Body of pancreas (tissue), 4 donors: Measurements from ENCODE around the gene IFI30. TPM values are rescaled to one million over a fixed set of nuclear protein-coding genes. Genes with fewer than 3 reads are reported as not detected.

Experiments
- ATAC-seq: fragments of 150-250 bp; one replicate; pipeline ENCODE4 v1.9.1; 2016
- DNase-seq, 4 donors: peaks; one replicate each; pipeline ENCODE4 v3.0.0-alpha.2; 2019
- H3K27ac ChIP-seq, 4 donors: fragments of 200-600 bp; sonication (generic); 1 replicate in 3 of 4; 2 replicates in 1 of 4; pipeline versions ENCODE4 v1.5.1 to v1.6.1; 2016 to 2019; ENCODE audit warnings: mild to moderate bottlenecking in 1 of 4, mixed read lengths in 1 of 4, moderate library complexity in 1 of 4
- H3K27me3 ChIP-seq, 2 donors: fragments of 200-600 bp; sonication (generic); one replicate each; pipeline ENCODE4 v1.6.0; 2016; ENCODE audit warnings: mild to moderate bottlenecking in 1 of 2
- H3K36me3 ChIP-seq, 2 donors: fragments of 200-600 bp; sonication (generic); replicated peaks in 1 of 2; 2 replicates each; pipeline ENCODE4 v1.5.1; 2016; ENCODE audit warnings: low read depth in 2 of 2; ENCODE audit not compliant: insufficient read depth in 1 of 2
- H3K4me1 ChIP-seq: fragments of 200-600 bp; sonication (generic); one replicate; pipeline ENCODE4 v1.6.0; 2016
- H3K4me3 ChIP-seq, 2 donors: fragments of 200-600 bp; sonication (generic); 1 replicate in 1 of 2; 2 replicates in 1 of 2; pipeline ENCODE4 v1.5.1; 2016 to 2019
- H3K9me3 ChIP-seq, 3 donors: fragments of 200-600 bp; sonication (generic); 1 replicate in 2 of 3; 2 replicates in 1 of 3; pipeline ENCODE4 v1.5.1; 2016
- POLR2A ChIP-seq, 3 donors: fragments of 450-650 bp; IDR thresholded peaks; one replicate each; pipeline ENCODE4 v1.6.1; 2016; ENCODE audit warnings: antibody characterized with exemption in 3 of 3, mild to moderate bottlenecking in 2 of 3
- WGBS, 2 donors: methylation state at CpG; one replicate each; pipeline ENCODE4 v1.1.5; 2017; 5-methylcytosine and 5-hydroxymethylcytosine counted together
- intact Hi-C: fragments of 100-400 bp; cut with DNase I; formaldehyde crosslinking; loops from one replicate; pipeline ENCODE4 v1.15.1; 2023
- total RNA-seq, 2 donors: library from RNA; depleted of rRNA; stranded (reverse); fragments of >200 nt; gene quantifications; one replicate each; pipeline ENCODE4 v1.1.0, GENCODE V29; 2016
- TF ChIP-seq, protein P1 (sequence below), 7 experiments: fragments of 450-650 bp in 4 of 7; fragments of 200-600 bp in 3 of 7; sonication (generic) in 3 of 7; IDR thresholded peaks; one replicate each; pipeline ENCODE4 v1.5.1; 2016 to 2019; ENCODE audit warnings: antibody characterized with exemption in 7 of 7

The IFI30 gene
- 10 to 100 TPM; 30.3 to 32.9 TPM for total RNA-seq

DNA sequence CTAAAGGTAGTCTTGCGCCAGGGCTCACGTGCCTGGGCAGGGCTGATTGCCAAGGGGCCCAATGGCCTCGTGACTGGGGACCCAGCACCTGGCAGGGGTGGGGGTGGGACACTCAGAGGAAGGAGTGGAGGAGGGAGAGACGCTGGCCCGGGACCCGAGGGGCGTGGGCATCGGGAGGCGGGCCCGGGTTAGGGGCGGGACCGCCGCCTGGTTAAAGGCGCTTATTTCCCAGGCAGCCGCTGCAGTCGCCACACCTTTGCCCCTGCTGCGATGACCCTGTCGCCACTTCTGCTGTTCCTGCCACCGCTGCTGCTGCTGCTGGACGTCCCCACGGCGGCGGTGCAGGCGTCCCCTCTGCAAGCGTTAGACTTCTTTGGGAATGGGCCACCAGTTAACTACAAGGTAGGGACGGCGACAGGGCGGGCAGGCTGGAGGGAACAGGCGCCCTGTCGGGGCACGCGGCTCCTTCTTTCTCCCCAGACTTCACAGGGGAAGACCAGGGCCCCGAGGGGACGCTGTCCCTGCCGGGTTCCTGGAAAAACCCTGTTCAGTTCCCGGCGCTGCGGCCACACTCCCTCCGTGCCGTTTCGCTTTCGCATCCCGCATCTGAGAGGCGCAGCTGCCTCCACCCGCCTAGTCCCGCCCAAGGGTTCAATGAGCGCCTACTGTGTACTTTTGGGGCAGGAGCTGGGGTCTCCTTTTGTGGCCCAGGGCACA, at the start of gene IFI30:
Gene IFI30 (plus strand): TSS at position 242 of the 717 bp plus-strand sequence. CDS start 29 bp downstream, at position 271.
- Histone ChIP-seq H3K27me3 (no peaks in the 10 kb centered on the region), H3K9me3 (no peaks in the 10 kb centered on the region), H3K4me3 (peak within 1 kb of the TSS; percentile 26 to 55), H3K4me1 (peaks cover 25% of the 10 kb centered on the region), H3K27ac (peak within 1 kb of the TSS; percentile 60 to 88 (median 79)), H3K36me3 (no peaks in the 10 kb centered on the region)
- ATAC-seq: peak; percentile 88
- intact Hi-C loops: no loop called here
- WGBS, 2 donors: 0% methylated on average over 5 to 47 of the region's 47 CpGs
- DNase-seq: peak; percentile 87 to 96 (median 94)
- TF ChIP-seq POLR2A (IDR thresholded peaks at IDR 0.05): peak; percentile 88 to 95 (median 88)
- TF ChIP-seq, protein P1, sequence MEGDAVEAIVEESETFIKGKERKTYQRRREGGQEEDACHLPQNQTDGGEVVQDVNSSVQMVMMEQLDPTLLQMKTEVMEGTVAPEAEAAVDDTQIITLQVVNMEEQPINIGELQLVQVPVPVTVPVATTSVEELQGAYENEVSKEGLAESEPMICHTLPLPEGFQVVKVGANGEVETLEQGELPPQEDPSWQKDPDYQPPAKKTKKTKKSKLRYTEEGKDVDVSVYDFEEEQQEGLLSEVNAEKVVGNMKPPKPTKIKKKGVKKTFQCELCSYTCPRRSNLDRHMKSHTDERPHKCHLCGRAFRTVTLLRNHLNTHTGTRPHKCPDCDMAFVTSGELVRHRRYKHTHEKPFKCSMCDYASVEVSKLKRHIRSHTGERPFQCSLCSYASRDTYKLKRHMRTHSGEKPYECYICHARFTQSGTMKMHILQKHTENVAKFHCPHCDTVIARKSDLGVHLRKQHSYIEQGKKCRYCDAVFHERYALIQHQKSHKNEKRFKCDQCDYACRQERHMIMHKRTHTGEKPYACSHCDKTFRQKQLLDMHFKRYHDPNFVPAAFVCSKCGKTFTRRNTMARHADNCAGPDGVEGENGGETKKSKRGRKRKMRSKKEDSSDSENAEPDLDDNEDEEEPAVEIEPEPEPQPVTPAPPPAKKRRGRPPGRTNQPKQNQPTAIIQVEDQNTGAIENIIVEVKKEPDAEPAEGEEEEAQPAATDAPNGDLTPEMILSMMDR (IDR thresholded peaks at IDR 0.05): no peak

DNA sequence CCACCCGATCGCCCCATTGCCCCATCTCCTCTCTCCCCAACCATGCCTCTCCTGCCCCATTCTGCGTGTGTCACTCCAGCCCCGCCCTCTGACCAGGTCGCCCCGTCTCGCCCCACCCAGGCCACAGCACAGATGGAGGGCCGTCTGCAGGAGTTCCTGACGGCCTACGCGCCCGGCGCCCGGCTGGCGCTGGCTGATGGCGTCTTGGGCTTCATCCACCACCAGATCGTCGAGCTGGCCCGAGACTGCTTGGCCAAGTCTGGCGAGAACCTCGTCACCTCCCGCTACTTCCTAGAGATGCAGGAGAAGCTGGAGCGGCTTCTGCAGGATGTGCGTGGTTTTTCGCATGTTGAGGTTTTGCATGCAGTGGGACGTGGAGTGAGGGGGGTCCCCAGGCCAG, 49.8 kb upstream of the IFI30 start:
- ATAC-seq (no peak), DNase-seq (no peak)
- no peak for TF ChIP-seq POLR2A (IDR thresholded peaks at IDR 0.05)
- TF ChIP-seq, protein P1 (IDR thresholded peaks at IDR 0.05): no peak
- no peaks in the 10 kb centered on the region for H3K9me3 ChIP-seq
- H3K27me3 ChIP-seq: no peaks in the 10 kb centered on the region
- H3K4me3 ChIP-seq: no peak overlapping the region
- 86 to 94% methylated on average over 11 to 25 of the region's 26 CpGs for WGBS, 2 donors
- H3K27ac ChIP-seq: peak overlapping the region in 1 of 4 donors; percentile 33
- intact Hi-C loops: no loop called here
- H3K4me1 ChIP-seq: peaks cover 10% of the 10 kb centered on the region
- H3K36me3 ChIP-seq: peaks cover 0 to 30% of the 10 kb centered on the region in 2 donors

DNA sequence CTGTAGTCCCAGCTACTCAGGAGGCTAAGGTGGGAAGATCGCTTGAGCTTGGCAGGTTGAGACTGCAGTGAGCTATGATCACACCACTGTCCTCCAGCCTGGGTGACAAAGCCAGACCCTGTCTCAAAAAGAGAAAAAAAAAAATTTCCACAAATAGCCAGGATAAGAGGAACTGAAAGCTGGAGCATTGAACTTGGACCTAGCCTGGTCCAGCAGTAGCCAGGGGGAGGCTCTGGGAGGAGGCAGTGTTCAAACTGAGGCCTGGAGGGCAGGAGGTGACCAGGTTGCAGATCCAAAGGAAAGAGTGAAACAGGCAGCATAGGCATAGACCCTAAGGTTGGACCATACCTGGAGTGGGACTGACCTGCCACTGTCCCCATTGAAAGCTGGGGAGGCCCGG, 47.5 kb upstream of the IFI30 start:
- no peaks in the 10 kb centered on the region for H3K9me3 ChIP-seq
- no peak overlapping the region for H3K4me3 ChIP-seq
- ATAC-seq (no peak), DNase-seq (no peak)
- H3K27ac ChIP-seq: no peak overlapping the region
- 85 to 100% methylated on average over 1 to 2 of the region's 2 CpGs for WGBS, 2 donors
- no peak for TF ChIP-seq POLR2A (IDR thresholded peaks at IDR 0.05)
- TF ChIP-seq, protein P1 (IDR thresholded peaks at IDR 0.05): no peak
- H3K27me3 ChIP-seq: no peaks in the 10 kb centered on the region
- H3K4me1 ChIP-seq: no peaks in the 10 kb centered on the region
- intact Hi-C loops: no loop called here
- H3K36me3 ChIP-seq: peaks cover 0 to 38% of the 10 kb centered on the region in 2 donors

DNA sequence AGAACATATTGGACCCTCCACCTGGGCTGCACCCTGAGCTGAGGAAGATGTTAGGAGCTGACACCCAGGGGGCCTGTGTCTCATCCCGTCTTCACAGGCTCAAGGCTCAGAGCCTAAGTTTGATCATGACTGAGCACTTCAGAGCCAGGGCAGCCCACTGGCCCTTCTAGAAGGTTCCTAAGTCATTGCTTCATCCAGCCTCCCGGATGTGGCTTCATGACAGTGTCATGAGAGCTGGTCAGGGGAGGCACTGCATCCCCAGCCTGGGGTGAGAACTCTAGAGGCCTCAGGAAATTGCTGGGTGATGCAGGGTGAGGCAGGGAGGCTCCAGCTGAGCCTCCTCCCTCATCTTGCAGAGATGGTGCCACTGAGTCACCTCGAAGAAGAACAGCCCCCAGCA, 45.6 kb upstream of the IFI30 start:
- no peak for ATAC-seq
- no peak overlapping the region for H3K27ac ChIP-seq
- H3K36me3 ChIP-seq: peaks cover 0 to 49% of the 10 kb centered on the region in 2 donors
- no peak for DNase-seq
- no peaks in the 10 kb centered on the region for H3K9me3 ChIP-seq
- intact Hi-C loops: no loop called here
- H3K4me3 ChIP-seq: no peak overlapping the region
- H3K4me1 ChIP-seq: no peaks in the 10 kb centered on the region
- TF ChIP-seq POLR2A (IDR thresholded peaks at IDR 0.05): no peak
- TF ChIP-seq, protein P1 (IDR thresholded peaks at IDR 0.05): no peak
- no peaks in the 10 kb centered on the region for H3K27me3 ChIP-seq
- WGBS, 2 donors: 77 to 100% methylated on average over 1 to 3 of the region's 3 CpGs

DNA sequence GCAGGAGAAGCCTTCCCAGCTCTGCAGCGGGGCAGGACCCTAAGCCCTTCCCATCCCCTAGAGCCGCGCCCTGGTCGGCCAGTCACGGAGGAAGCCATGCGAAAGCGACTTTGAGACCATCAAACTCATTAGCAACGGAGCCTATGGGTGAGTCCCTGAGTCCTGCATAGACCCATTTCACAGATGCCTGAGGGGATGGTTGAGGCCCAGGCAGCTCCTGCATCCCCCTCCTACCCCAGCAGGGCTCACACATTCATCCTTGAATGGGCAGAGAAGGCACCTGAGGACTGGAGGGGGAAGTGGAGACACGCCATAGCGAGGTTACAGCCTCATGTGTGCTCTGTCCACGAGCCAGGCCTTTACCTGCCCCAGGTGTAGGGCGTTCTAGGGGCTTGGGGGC, 44.8 kb upstream of the IFI30 start:
- 89 to 93% methylated on average over 7 to 10 of the region's 12 CpGs for WGBS, 2 donors
- no peak for ATAC-seq

More for the DNA sequence above, 44.8 kb upstream of the IFI30 start:
- no peak overlapping the region for H3K4me3 ChIP-seq
- TF ChIP-seq, protein P1 (IDR thresholded peaks at IDR 0.05): no peak
- TF ChIP-seq POLR2A (IDR thresholded peaks at IDR 0.05): no peak
- H3K4me1 ChIP-seq: no peaks in the 10 kb centered on the region
- DNase-seq: no peak
- no peaks in the 10 kb centered on the region for H3K27me3 ChIP-seq
- no peaks in the 10 kb centered on the region for H3K9me3 ChIP-seq
- intact Hi-C loops: no loop called here
- peaks cover 0 to 47% of the 10 kb centered on the region in 2 donors for H3K36me3 ChIP-seq
- no peak overlapping the region for H3K27ac ChIP-seq
